CD4-positive, CD25-positive, alpha-beta regulatory T cell (primary cell): ENCODE data around the gene MYO7A. TPM values are rescaled to one million over a fixed set of nuclear protein-coding genes. Genes with fewer than 3 reads are reported as not detected.
A peak's percentile ranks its signal among the peaks of the same experiment; 100 is the strongest.

ENCODE experiments used
- ATAC-seq, 2 donors: fragments of 150-1000 bp; cut with Tn5 transposase; one replicate each; pipeline ENCODE4 v1.10.0; 2021; ENCODE audit warnings: low read depth in 2 of 2, moderate number of reproducible peaks in 2 of 2, moderate library complexity in 1 of 2
- DNase-seq, 3 donors: peaks; one replicate each; pipeline versions ENCODE4 v3.0.0 to v3.0.0-alpha.2; 2012 to 2022; ENCODE audit warnings: mixed read lengths in 1 of 3
- H3K27ac ChIP-seq: one replicate; pipeline ENCODE4 v1.7.0; 2013; ENCODE audit warnings: mild to moderate bottlenecking, low read length; ENCODE audit not compliant: insufficient read depth, poor library complexity, severe bottlenecking
- H3K27me3 ChIP-seq: one replicate; pipeline ENCODE4 v1.7.0; 2013; ENCODE audit warnings: low read length; ENCODE audit not compliant: control insufficient read depth, insufficient read depth
- H3K36me3 ChIP-seq: one replicate; pipeline ENCODE4 v1.7.0; 2013; ENCODE audit warnings: mild to moderate bottlenecking, low read length, moderate library complexity; ENCODE audit not compliant: control insufficient read depth, insufficient read depth
- H3K4me1 ChIP-seq: 2 replicates; pipeline ENCODE4 v1.7.0; 2013; ENCODE audit warnings: mild to moderate bottlenecking, low read length; ENCODE audit not compliant: insufficient read depth, control insufficient read depth, poor library complexity, severe bottlenecking
- H3K4me3 ChIP-seq: one replicate; pipeline ENCODE4 v1.7.0; 2013; ENCODE audit warnings: low read depth, mild to moderate bottlenecking, low read length, moderate library complexity
- H3K9me3 ChIP-seq, 2 experiments: 1 replicate in 1 of 2; 2 replicates in 1 of 2; pipeline ENCODE4 v1.7.0; 2013; ENCODE audit warnings: low read length in 2 of 2, mild to moderate bottlenecking in 1 of 2, moderate library complexity in 1 of 2; ENCODE audit not compliant: control insufficient read depth in 2 of 2
- H3K27ac Mint-ChIP-seq, 3 donors: one replicate each; pipeline ENCODE4 v1.8.0; 2020 to 2022; ENCODE audit warnings: mild to moderate bottlenecking in 3 of 3, mixed read lengths in 3 of 3, moderate library complexity in 2 of 3
- H3K27me3 Mint-ChIP-seq: one replicate; pipeline ENCODE4 v1.8.0; 2022; ENCODE audit warnings: mild to moderate bottlenecking, mixed read lengths
- H3K36me3 Mint-ChIP-seq: one replicate; pipeline ENCODE4 v1.8.0; 2020; ENCODE audit warnings: mixed read lengths
- H3K4me1 Mint-ChIP-seq, 4 donors: one replicate each; pipeline ENCODE4 v1.8.0; 2020 to 2022; ENCODE audit warnings: mixed read lengths in 4 of 4, mild to moderate bottlenecking in 1 of 4
- H3K4me3 Mint-ChIP-seq, 4 donors: one replicate each; pipeline ENCODE4 v1.8.0; 2020 to 2022; ENCODE audit warnings: mild to moderate bottlenecking in 4 of 4, mixed read lengths in 4 of 4, moderate library complexity in 3 of 4
- H3K9me3 Mint-ChIP-seq, 7 donors: one replicate each; pipeline ENCODE4 v1.8.0; 2020 to 2022; ENCODE audit warnings: mixed read lengths in 7 of 7, mild to moderate bottlenecking in 3 of 7, moderate library complexity in 2 of 7
- polyA plus RNA-seq, 4 donors: library from polyadenylated mRNA; unstranded; fragments of 300-500 nt; fragmentation: Illumina TruSeq; gene quantifications; one replicate each; pipeline ENCODE4 v1.2.3, GENCODE V29; 2021
- total RNA-seq: library from RNA; stranded (reverse); gene quantifications from one replicate; pipeline ENCODE4 v1.2.3, GENCODE V29; 2022

The MYO7A gene
- total and polyA plus RNA-seq, 5 donors from 2014 or later = 0.12 to 0.84 (median 0.18) TPM; not detected in 1

DNA sequence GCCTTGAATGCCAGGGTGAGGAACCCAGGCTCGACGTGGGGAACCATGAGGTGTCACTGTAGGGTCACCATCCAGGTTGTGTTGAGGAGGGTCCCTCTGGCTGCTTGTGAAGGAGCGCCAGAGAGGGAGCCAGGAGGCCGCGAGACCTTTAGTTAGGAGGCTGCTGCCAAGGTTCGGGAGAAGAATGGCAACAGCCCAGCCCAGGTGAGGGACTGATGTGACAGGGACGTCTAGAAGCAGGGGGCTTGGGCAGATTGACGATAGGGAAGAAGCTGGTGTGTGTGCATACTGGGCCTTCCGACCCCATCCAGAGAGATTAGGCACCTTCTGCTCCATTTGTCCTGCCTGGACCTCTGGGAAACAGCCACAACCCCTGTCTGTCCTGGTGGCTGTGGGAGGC lies 49.0 kb downstream of the MYO7A start:
- Mint-ChIP-seq H3K4me3 (no peak overlapping the region), H3K9me3 (peaks cover 0 to 3% (median 0%) of the 10 kb centered on the region in 7 donors), H3K27me3 (no peaks in the 10 kb centered on the region), H3K36me3 (no peaks in the 10 kb centered on the region), H3K27ac (peak overlapping the region in 1 of 3 donors; percentile 58), H3K4me1 (no peaks in the 10 kb centered on the region)
- Histone ChIP-seq H3K4me3 (no peak overlapping the region), H3K27ac (no peak overlapping the region), H3K4me1 (no peaks in the 10 kb centered on the region), H3K27me3 (no peaks in the 10 kb centered on the region), H3K36me3 (no peaks in the 10 kb centered on the region), H3K9me3 (no peaks in the 10 kb centered on the region)
- DNase-seq (no peak), ATAC-seq (no peak)

GRCh38 chr11:77178150-77178549 lies 50.1 kb downstream of the MYO7A start:
- DNase-seq (no peak), ATAC-seq (no peak)
- H3K4me1 ChIP-seq = no peaks in the 10 kb centered on the region
- Mint-ChIP-seq H3K36me3 (no peaks in the 10 kb centered on the region), H3K27ac (no peak overlapping the region), H3K9me3 (peaks cover 0 to 3% (median 0%) of the 10 kb centered on the region in 7 donors), H3K4me1 (no peaks in the 10 kb centered on the region), H3K4me3 (no peak overlapping the region), H3K27me3 (no peaks in the 10 kb centered on the region)
- H3K4me3 ChIP-seq = no peak overlapping the region
- H3K9me3 ChIP-seq = no peaks in the 10 kb centered on the region
- H3K27ac ChIP-seq = no peak overlapping the region
- H3K36me3 ChIP-seq = no peaks in the 10 kb centered on the region
- no peaks in the 10 kb centered on the region for H3K27me3 ChIP-seq

DNA sequence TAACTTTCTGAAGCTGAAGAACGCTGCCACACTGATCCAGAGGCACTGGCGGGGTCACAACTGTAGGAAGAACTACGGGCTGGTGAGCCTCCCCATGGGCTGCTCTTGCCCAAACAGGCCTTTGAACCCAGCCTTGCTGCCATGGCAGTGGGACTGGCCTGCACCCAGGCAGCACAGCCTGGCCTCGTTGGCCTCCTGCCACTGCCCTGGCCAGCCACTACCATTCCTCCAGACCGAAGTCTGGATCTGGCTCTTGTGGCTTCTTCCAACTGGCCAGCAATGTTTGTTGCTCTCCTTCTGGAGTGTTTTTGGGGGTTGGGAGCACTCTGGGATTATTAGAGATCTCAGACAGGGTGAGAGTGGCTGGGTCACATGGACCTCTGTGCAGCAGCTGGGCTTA lies 51.0 kb downstream of the MYO7A start:
- H3K9me3 Mint-ChIP-seq = peaks cover 0 to 3% (median 0%) of the 10 kb centered on the region in 7 donors
- Histone ChIP-seq H3K4me3 (no peak overlapping the region), H3K9me3 (no peaks in the 10 kb centered on the region), H3K27ac (no peak overlapping the region), H3K27me3 (no peaks in the 10 kb centered on the region), H3K36me3 (no peaks in the 10 kb centered on the region), H3K4me1 (no peaks in the 10 kb centered on the region)
- no peaks in the 10 kb centered on the region for H3K36me3 Mint-ChIP-seq
- H3K27me3 Mint-ChIP-seq = no peaks in the 10 kb centered on the region
- no peaks in the 10 kb centered on the region for H3K4me1 Mint-ChIP-seq
- H3K4me3 Mint-ChIP-seq = no peak overlapping the region
- DNase-seq = no peak
- no peak overlapping the region for H3K27ac Mint-ChIP-seq
- no peak for ATAC-seq

DNA sequence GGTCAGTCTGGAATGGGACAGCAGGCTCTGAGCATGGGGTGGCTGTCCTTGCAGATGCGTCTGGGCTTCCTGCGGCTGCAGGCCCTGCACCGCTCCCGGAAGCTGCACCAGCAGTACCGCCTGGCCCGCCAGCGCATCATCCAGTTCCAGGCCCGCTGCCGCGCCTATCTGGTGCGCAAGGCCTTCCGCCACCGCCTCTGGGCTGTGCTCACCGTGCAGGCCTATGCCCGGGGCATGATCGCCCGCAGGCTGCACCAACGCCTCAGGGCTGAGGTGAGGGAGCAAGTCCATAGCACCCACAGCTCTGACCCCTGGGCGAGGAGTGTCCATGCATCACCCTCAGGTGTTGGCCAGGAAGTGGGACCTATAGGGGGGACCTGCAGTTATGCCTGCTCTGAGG lies 51.6 kb downstream of the MYO7A start:
- Histone ChIP-seq H3K27ac (no peak overlapping the region), H3K27me3 (no peaks in the 10 kb centered on the region), H3K4me3 (no peak overlapping the region), H3K9me3 (no peaks in the 10 kb centered on the region), H3K36me3 (no peaks in the 10 kb centered on the region), H3K4me1 (no peaks in the 10 kb centered on the region)
- Mint-ChIP-seq H3K36me3 (no peaks in the 10 kb centered on the region), H3K27me3 (no peaks in the 10 kb centered on the region), H3K4me1 (no peaks in the 10 kb centered on the region), H3K9me3 (peaks cover 0 to 3% (median 0%) of the 10 kb centered on the region in 7 donors), H3K4me3 (no peak overlapping the region), H3K27ac (no peak overlapping the region)
- no peak for DNase-seq
- ATAC-seq = no peak

DNA sequence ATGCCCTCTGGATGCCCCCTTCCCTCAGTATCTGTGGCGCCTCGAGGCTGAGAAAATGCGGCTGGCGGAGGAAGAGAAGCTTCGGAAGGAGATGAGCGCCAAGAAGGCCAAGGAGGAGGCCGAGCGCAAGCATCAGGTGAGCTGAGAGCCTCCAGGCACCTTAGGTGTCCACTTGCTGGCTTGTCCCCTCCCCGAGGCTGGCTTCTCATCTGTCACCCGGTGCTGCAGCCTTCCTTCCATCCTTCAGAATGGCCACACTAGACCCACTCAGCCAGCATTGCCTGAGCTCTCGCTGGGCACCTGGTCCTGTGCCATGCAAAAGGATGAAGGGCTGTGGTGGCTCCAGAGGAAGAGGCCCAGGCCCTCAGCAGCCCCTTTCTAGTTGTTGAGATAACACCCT lies 52.3 kb downstream of the MYO7A start:
- Mint-ChIP-seq H3K36me3 (no peaks in the 10 kb centered on the region), H3K27ac (no peak overlapping the region), H3K4me1 (no peaks in the 10 kb centered on the region), H3K4me3 (no peak overlapping the region), H3K9me3 (peaks cover 0 to 3% (median 0%) of the 10 kb centered on the region in 7 donors), H3K27me3 (no peaks in the 10 kb centered on the region)
- ATAC-seq (no peak), DNase-seq (no peak)
- Histone ChIP-seq H3K4me1 (no peaks in the 10 kb centered on the region), H3K27ac (no peak overlapping the region), H3K27me3 (no peaks in the 10 kb centered on the region), H3K9me3 (no peaks in the 10 kb centered on the region), H3K36me3 (no peaks in the 10 kb centered on the region), H3K4me3 (no peak overlapping the region)

- no peak overlapping the region for H3K27ac Mint-ChIP-seq
- no peaks in the 10 kb centered on the region for H3K27me3 Mint-ChIP-seq
- H3K9me3 Mint-ChIP-seq = peaks cover 0 to 3% (median 0%) of the 10 kb centered on the region in 7 donors
- H3K27me3 ChIP-seq = no peaks in the 10 kb centered on the region
- H3K36me3 ChIP-seq = no peaks in the 10 kb centered on the region
- no peak for ATAC-seq
- H3K4me3 Mint-ChIP-seq = no peak overlapping the region
- DNase-seq = no peak
- H3K4me1 Mint-ChIP-seq = no peaks in the 10 kb centered on the region
- H3K4me1 ChIP-seq = no peaks in the 10 kb centered on the region
- H3K4me3 ChIP-seq = no peak overlapping the region
- no peak overlapping the region for H3K27ac ChIP-seq
- H3K9me3 ChIP-seq = no peaks in the 10 kb centered on the region
- no peaks in the 10 kb centered on the region for H3K36me3 Mint-ChIP-seq
Observed at GRCh38 chr11:77181226-77181625, 53.2 kb downstream of the MYO7A start.

DNA sequence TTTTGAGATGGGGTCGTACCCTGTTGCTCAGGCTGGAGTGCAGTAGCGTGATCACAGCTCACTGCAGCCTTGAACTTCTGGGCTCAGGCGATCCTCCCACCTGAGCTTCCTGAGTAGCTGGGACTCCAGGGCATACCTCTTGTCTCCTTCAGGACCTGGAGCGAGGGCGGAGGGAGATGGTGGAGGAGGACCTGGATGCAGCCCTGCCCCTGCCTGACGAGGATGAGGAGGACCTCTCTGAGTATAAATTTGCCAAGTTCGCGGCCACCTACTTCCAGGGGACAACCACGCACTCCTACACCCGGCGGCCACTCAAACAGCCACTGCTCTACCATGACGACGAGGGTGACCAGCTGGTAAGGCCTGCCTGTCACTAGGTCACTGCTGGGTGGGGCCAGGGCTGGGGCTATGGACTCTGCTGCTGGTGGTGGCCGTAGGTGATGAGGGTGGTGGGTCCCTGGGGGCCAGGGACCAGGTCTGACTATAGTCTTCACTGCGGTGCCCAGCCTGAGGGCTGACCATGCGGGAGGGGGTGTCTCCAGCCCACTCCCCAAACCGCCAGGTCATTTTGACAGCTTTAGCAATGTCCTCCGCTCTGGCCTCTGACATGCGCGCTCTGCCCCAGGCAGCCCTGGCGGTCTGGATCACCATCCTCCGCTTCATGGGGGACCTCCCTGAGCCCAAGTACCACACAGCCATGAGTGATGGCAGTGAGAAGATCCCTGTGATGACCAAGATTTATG lies 53.9 kb downstream of the MYO7A start:
- Histone ChIP-seq H3K36me3 (no peaks in the 10 kb centered on the region), H3K27me3 (no peaks in the 10 kb centered on the region), H3K27ac (no peak overlapping the region), H3K9me3 (no peaks in the 10 kb centered on the region), H3K4me1 (no peaks in the 10 kb centered on the region), H3K4me3 (no peak overlapping the region)
- ATAC-seq (no peak), DNase-seq (no peak)
- no peaks in the 10 kb centered on the region for H3K27me3 Mint-ChIP-seq
- peaks cover 0 to 3% (median 0%) of the 10 kb centered on the region in 7 donors for H3K9me3 Mint-ChIP-seq
- no peaks in the 10 kb centered on the region for H3K36me3 Mint-ChIP-seq
- H3K27ac Mint-ChIP-seq = no peak overlapping the region
- no peak overlapping the region for H3K4me3 Mint-ChIP-seq
- peaks cover 0 to 3% (median 1%) of the 10 kb centered on the region in 4 donors for H3K4me1 Mint-ChIP-seq
